ENCODE data around the gene C1orf198. TPM values are rescaled to one million over a fixed set of nuclear protein-coding genes. Genes with fewer than 3 reads are reported as not detected.

The C1orf198 gene
- total RNA-seq, 1 donor from 2014 or later = 17.9 TPM

Small RNA genes lying within 50 kb of the gene (small RNA-seq; reads per million reads assigned to genes)
- gene RN7SL837P (ENCODE audit: low replicate concordance) (not detected), gene RNA5SP79 (ENCODE audit: low replicate concordance) (not detected)

Other genes starting within 250 kb of the C1orf198 start
- 20.2 TPM for gene COG2, start 226.0 kb downstream of the C1orf198 start, total RNA-seq
- gene AGT, start 154.4 kb downstream of the C1orf198 start, total RNA-seq = 6.4 TPM
- gene CAPN9, start 121.1 kb downstream of the C1orf198 start, total RNA-seq = not detected
- 45.0 TPM for gene TTC13, start 110.3 kb upstream of the C1orf198 start, total RNA-seq
- gene ARV1, start 110.6 kb upstream of the C1orf198 start, total RNA-seq = 10.3 TPM
- 1.5 TPM for gene FAM89A, start 171.7 kb upstream of the C1orf198 start, total RNA-seq